ENCODE data around the gene MAST3. TPM values are rescaled to one million over a fixed set of nuclear protein-coding genes. Genes with fewer than 3 reads are reported as not detected.

The MAST3 gene
- polyA plus RNA-seq, 3 donors = 6.8 to 34.0 (median 12.4) TPM

DNA sequence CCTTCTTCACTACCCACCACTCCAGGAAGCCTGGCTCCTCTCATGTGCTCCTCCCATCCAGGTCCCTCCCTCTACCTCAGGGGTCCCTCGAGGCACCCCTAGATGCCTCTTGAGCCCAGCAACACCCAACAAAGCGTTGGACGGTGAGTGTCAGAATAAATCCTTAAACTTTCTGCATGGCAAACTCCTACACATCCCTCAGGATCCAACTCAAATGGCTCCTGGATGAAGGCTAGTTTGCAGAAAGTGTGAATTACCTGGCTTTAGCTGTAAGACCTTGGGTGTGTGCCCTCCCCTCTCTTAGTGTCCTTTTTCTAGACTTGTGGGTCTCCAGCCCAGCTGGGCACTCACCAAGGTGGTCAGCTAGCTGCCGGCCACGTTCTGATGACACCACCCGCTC, 100.8 kb downstream of the MAST3 start:
- peaks cover 31% of the 10 kb centered on the region for H3K4me1 Mint-ChIP-seq
- Histone ChIP-seq H3K9me3 (replicated peaks in 1 of 2; ENCODE audit: control insufficient read depth in 1 of 2, insufficient read depth in 1 of 2, low read length in 2 of 2) (no peaks in the 10 kb centered on the region), H3K4me3 (replicated peaks in 1 of 3; ENCODE audit: low read depth in 2 of 3, low read length in 3 of 3) (no peak overlapping the region), H4K20me1 (ENCODE audit: insufficient read depth, low read length) (peaks cover 20% of the 10 kb centered on the region), H3K9ac (ENCODE audit: insufficient read depth, low read length, poor library complexity, severe bottlenecking) (no peak overlapping the region), H3K27me3 (ENCODE audit: control insufficient read depth in 2 of 2, insufficient read depth in 2 of 2, low read length in 2 of 2) (peaks cover 0 to 7% of the 10 kb centered on the region in 2 donors), H3K79me2 (ENCODE audit: insufficient read depth, low read length) (peaks cover 15% of the 10 kb centered on the region), H3K36me3 (replicated peaks in 1 of 2; ENCODE audit: control insufficient read depth in 1 of 2, insufficient read depth in 2 of 2, low read length in 2 of 2) (peaks cover 20 to 40% of the 10 kb centered on the region in 2 donors), H3K27ac (ENCODE audit: low read depth in 1 of 2, low read length in 2 of 2) (no peak overlapping the region), H3K4me1 (ENCODE audit: control insufficient read depth in 1 of 2, insufficient read depth in 2 of 2, low read length in 2 of 2) (peaks cover 27 to 28% of the 10 kb centered on the region in 2 donors), H2AFZ (ENCODE audit: insufficient read depth, low read depth, low read length, poor library complexity, severe bottlenecking) (no peak overlapping the region), H3K4me2 (replicated peaks; ENCODE audit: extremely low read depth, low read length, poor library complexity, severe bottlenecking) (no peak overlapping the region)
- no peaks in the 10 kb centered on the region for H3K9me3 Mint-ChIP-seq
- no peak overlapping the region for H3K27ac Mint-ChIP-seq
- WGBS (ENCODE audit: insufficient coverage) = 100% methylated on average over 2 of the region's 6 CpGs
- peaks cover 7 to 14% (median 8%) of the 10 kb centered on the region in 3 donors for H3K27me3 Mint-ChIP-seq (ENCODE audit: low read depth in 3 of 3)
- no peak overlapping the region for H3K4me3 Mint-ChIP-seq
- TF ChIP-seq, protein P1, sequence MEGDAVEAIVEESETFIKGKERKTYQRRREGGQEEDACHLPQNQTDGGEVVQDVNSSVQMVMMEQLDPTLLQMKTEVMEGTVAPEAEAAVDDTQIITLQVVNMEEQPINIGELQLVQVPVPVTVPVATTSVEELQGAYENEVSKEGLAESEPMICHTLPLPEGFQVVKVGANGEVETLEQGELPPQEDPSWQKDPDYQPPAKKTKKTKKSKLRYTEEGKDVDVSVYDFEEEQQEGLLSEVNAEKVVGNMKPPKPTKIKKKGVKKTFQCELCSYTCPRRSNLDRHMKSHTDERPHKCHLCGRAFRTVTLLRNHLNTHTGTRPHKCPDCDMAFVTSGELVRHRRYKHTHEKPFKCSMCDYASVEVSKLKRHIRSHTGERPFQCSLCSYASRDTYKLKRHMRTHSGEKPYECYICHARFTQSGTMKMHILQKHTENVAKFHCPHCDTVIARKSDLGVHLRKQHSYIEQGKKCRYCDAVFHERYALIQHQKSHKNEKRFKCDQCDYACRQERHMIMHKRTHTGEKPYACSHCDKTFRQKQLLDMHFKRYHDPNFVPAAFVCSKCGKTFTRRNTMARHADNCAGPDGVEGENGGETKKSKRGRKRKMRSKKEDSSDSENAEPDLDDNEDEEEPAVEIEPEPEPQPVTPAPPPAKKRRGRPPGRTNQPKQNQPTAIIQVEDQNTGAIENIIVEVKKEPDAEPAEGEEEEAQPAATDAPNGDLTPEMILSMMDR (IDR thresholded peaks at IDR 0.05) = no peak
- no peak for DNase-seq
- intact Hi-C loops (cut with micrococcal nuclease) = no loop called here
- peaks cover 47 to 65% of the 10 kb centered on the region in 2 donors for H3K36me3 Mint-ChIP-seq

Small RNAs within 50 kb of the gene (small RNA-seq; reads per million reads assigned to genes)
- 1.7 reads per million for gene IFI30 (ENCODE audit: insufficient read length, low read depth)

Other genes starting within 250 kb of the MAST3 start
- 10 to 100 TPM; 13.8 to 44.6 (median 34.0) TPM for gene JAK3, start 249.8 kb upstream of the MAST3 start, polyA plus RNA-seq
- gene RPL18A, start 237.9 kb upstream of the MAST3 start, polyA plus RNA-seq = 1,000 to 10,000 TPM; 1,189 to 1,285 (median 1,268) TPM
- under 1 TPM in 1 of 3 donors, not detected in 2; 0.03 TPM for gene SLC5A5, start 225.8 kb upstream of the MAST3 start, polyA plus RNA-seq
- 10 to 100 TPM; 29.7 to 66.3 (median 29.7) TPM for gene CCDC124, start 164.8 kb upstream of the MAST3 start, polyA plus RNA-seq
- not detected for gene KCNN1, start 130.7 kb upstream of the MAST3 start, polyA plus RNA-seq
- gene ARRDC2, start 89.6 kb upstream of the MAST3 start, polyA plus RNA-seq = 10 to 100 TPM; 13.8 to 99.8 (median 23.9) TPM
- gene IL12RB1, start 10.8 kb upstream of the MAST3 start, polyA plus RNA-seq = 10 to 100 TPM in 1 of 3 donors, 1 to 10 TPM in 2; 7.8 to 17.5 (median 7.9) TPM
- 1 to 10 TPM in 2 of 3 donors, under 1 TPM in 1; 0.99 to 7.7 (median 2.0) TPM for gene PIK3R2, start 55.4 kb downstream of the MAST3 start, polyA plus RNA-seq
- gene IFI30, start 76.0 kb downstream of the MAST3 start, polyA plus RNA-seq = 1,000 to 10,000 TPM; 3,608 to 6,022 (median 4,550) TPM
- gene MPV17L2, start 95.4 kb downstream of the MAST3 start, polyA plus RNA-seq = 10 to 100 TPM; 14.3 to 20.2 (median 15.0) TPM
- 1 to 10 TPM in 1 of 3 donors, under 1 TPM in 2; 0.55 to 8.7 (median 0.56) TPM for gene RAB3A, start 106.3 kb downstream of the MAST3 start, polyA plus RNA-seq
- not detected for gene PDE4C, start 128.7 kb downstream of the MAST3 start, polyA plus RNA-seq
- gene IQCN, start 176.7 kb downstream of the MAST3 start, polyA plus RNA-seq = 1 to 10 TPM in 1 of 3 donors, not detected in 2; 6.9 TPM
- 1,000 to 10,000 TPM in 1 of 3 donors, 10 to 100 TPM in 2; 22.5 to 1,792 (median 86.9) TPM for gene JUND, start 183.8 kb downstream of the MAST3 start, polyA plus RNA-seq
- 100 to 1,000 TPM in 1 of 3 donors, 10 to 100 TPM in 2; 66.5 to 143 (median 97.0) TPM for gene LSM4, start 225.3 kb downstream of the MAST3 start, polyA plus RNA-seq
- 10 to 100 TPM; 10.3 to 25.1 (median 10.3) TPM for gene PGPEP1, start 242.8 kb downstream of the MAST3 start, polyA plus RNA-seq

All from CD14-positive monocyte (primary cell).